SK-N-SH treated with all-trans-retinoic acid at 6 μM for 48 hours (cell line): Measurements from ENCODE around the gene USP40.

Experiments used
- ARNTL ChIP-seq: fragments of 450-650 bp; formaldehyde crosslinking; IDR thresholded peaks from 2 replicates; pipeline ENCODE4 v1.5.0; 2020; ENCODE audit warnings: low read depth, mild to moderate bottlenecking, moderate library complexity, borderline replicate concordance
- BACH2 ChIP-seq: fragments of 250-450 bp; sonication (Bioruptor Pico); IDR thresholded peaks from 2 replicates; pipeline ENCODE4 v1.9.0; 2021; ENCODE audit warnings: mild to moderate bottlenecking, borderline replicate concordance
- CSDC2 ChIP-seq: fragments of 250-450 bp; sonication (Bioruptor Pico); IDR thresholded peaks from 2 replicates; pipeline ENCODE4 v1.5.0; 2020; ENCODE audit warnings: mild to moderate bottlenecking, moderate library complexity
- ESRRG ChIP-seq: fragments of 250-450 bp; sonication (Bioruptor Pico); IDR thresholded peaks from 2 replicates; pipeline ENCODE4 v1.6.1; 2021; ENCODE audit warnings: mild to moderate bottlenecking
- TCF4 ChIP-seq: fragments of 250-450 bp; sonication (Bioruptor Pico); IDR thresholded peaks from 2 replicates; pipeline ENCODE4 v1.8.0; 2021; ENCODE audit warnings: mild to moderate bottlenecking, moderate library complexity, borderline replicate concordance
- ZFP30 ChIP-seq: fragments of 450-650 bp; formaldehyde crosslinking; IDR thresholded peaks from 2 replicates; pipeline ENCODE4 v1.5.0; 2022; ENCODE audit warnings: mild to moderate bottlenecking, moderate library complexity
- ZNF565 ChIP-seq: fragments of 450-650 bp; formaldehyde crosslinking; conservative IDR thresholded peaks from 2 replicates; pipeline ENCODE4 v1.5.0; 2020; ENCODE audit warnings: low read depth, mild to moderate bottlenecking, moderate library complexity

GRCh38 chr2:233487748-233488345 is 78.7 kb downstream of the USP40 start:
- TF ChIP-seq ARNTL (CRISPR knock-in tag), result no peak
- TF ChIP-seq ZFP30 (CRISPR knock-in tag), result no peak
- TF ChIP-seq ESRRG (CRISPR knock-in tag), result no peak
- no peak for TF ChIP-seq CSDC2 (CRISPR knock-in tag)
- TF ChIP-seq TCF4, result no peak
- no peak for TF ChIP-seq BACH2 (CRISPR knock-in tag)
- TF ChIP-seq ZNF565 (CRISPR knock-in tag), result no peak
